Measurements from ENCODE around the gene PGC.

DNA sequence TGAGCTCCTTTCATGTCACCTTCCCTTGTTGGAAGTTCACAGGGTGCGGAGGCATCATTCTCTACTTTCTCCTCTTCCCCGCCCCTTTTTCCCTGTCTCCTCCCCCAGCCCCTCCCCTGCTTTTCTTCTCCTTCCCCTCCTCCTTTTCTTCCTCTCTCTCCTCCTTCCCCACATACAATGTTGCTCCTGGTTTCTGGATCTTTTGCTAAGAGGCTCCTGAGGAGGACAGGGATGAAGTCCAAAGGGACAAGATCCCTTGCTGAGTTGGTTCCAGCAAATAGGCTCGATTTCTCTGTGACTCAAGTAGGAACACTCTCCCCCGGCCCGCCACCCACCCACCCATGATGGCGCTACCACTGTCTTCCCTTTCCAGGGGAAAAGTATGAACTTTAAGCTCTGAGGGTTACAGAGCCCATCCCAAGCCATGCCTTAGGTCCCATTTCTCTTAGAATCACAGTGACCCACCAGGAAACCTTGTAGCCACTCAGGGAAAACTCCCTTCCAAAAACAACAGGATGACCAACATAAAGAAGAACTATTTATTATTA lies 10.9 kb downstream of the PGC start:
- TF ChIP-seq CTCF (IDR thresholded peaks at IDR 0.05) (no peak), POLR2A (IDR thresholded peaks at IDR 0.05) (no peak)

All from thyroid gland (tissue), 4 donors.